Lower leg skin (tissue), 4 donors: ENCODE measurements around the gene SLC22A23. TPM values are rescaled to one million over a fixed set of nuclear protein-coding genes. Genes with fewer than 3 reads are reported as not detected.

Experiments
- DNase-seq, 2 donors: peaks; one replicate each; pipeline ENCODE4 v3.0.0-alpha.2; 2019; ENCODE audit warnings: low spot score in 2 of 2
- H3K4me3 ChIP-seq: fragments of 200-600 bp; sonication (generic); 2 replicates; pipeline ENCODE4 v1.5.1; 2017; ENCODE audit warnings: mild to moderate bottlenecking, low read depth; ENCODE audit not compliant: poor library complexity, severe bottlenecking
- CTCF ChIP-seq, 3 donors: fragments of 450-650 bp; IDR thresholded peaks; one replicate each; pipeline ENCODE4 v1.5.1; 2016; ENCODE audit warnings: antibody characterized with exemption in 3 of 3, mild to moderate bottlenecking in 3 of 3, moderate library complexity in 2 of 3
- POLR2A ChIP-seq, 2 donors: fragments of 450-650 bp; IDR thresholded peaks; one replicate each; pipeline ENCODE4 v1.6.1; 2016 to 2017; ENCODE audit warnings: antibody characterized with exemption in 2 of 2, mild to moderate bottlenecking in 1 of 2, moderate library complexity in 1 of 2
- WGBS, 2 donors: methylation state at CpG; one replicate each; pipeline ENCODE4 v1.1.5; 2018; 5-methylcytosine and 5-hydroxymethylcytosine counted together
- intact Hi-C: fragments of 100-400 bp; cut with DNase I; formaldehyde crosslinking; loops from one replicate; pipeline ENCODE4 v1.15.0; 2023; ENCODE audit warnings: low total_unique reads
- total RNA-seq, 4 donors: library from RNA; depleted of rRNA; stranded (reverse); fragments of >200 nt; gene quantifications; one replicate each; pipeline ENCODE4 v1.1.0, GENCODE V29; 2016

Gene SLC22A23
- total RNA-seq, 4 donors from 2014 or later, result 29.2 to 50.7 (median 43.2) TPM

DNA sequence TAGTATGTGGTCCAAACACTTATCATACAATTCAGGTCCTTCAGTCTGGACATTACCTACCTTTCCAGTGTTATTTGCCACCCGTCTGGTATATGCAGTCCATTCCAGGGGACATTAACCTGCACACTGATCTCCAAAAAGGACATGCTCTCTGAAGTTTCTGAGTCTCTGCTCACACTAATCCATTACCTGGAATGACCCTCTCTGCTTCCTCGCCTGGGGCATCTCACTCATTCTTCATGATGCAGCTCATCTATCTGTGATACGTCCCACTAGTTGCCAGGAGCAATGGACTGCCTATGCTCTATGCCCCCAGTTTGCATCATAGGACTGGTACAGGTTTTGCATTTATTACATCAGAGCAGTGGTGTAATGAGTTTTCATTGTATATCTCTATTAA, 223.5 kb downstream of the SLC22A23 start:
- WGBS, 2 donors, result 85% methylated on average over 3 of the region's 3 CpGs
- intact Hi-C loops, result loop anchor here (10.0 kb wide), 1 partner anchor 99 kb away; no protein-coding TSS in a partner anchor
- no peak overlapping the region for H3K4me3 ChIP-seq
- TF ChIP-seq POLR2A (IDR thresholded peaks at IDR 0.05) (no peak), CTCF (IDR thresholded peaks at IDR 0.05) (no peak)
- peak in 1 of 2 donors; percentile 67 for DNase-seq

DNA sequence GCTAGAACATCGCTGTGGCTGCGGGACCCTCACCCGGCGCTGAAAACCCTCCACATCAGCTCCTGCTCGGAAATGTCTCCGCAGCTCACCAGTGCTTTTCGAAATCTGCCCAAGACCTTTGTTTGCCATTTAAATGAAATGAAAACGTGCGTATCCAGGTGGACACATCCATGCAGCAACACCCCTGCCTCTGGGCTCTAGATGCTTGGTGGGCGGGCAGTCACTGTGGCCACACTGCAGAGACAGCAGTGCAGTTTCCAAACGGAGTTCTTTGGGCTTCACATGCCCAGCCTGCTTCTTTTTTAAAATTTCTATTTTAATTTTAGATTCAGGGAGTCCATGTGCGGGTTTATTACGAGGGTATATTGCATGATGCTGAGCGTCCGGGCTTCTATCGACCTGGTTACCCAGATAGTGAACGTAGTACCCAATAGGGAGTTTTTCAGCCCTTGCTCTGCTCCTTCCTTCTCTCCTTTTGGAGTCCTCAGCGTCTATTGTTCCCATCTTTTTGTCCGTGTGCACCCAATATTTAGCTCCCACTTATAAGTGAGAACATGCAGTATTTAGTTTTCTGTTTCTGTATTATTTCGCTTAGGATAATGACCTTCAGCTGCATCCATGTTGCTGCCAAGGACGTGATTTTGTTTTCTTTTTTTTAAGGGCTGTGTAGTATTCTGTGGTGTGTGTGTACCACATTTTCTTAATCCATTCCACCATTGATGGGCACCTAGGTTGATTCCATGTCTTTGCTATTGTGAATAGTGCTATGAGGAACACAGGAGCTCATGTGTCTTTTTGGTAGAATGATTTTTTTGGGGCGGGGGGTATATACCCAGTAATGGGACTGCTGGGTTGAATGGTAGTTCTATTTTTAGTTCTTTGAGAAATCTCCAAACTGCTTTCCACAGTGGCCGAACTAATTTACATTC, 224.6 kb downstream of the SLC22A23 start:
- H3K4me3 ChIP-seq, result no peak overlapping the region
- intact Hi-C loops, result loop anchor here (10.0 kb wide), 1 partner anchor 97 kb away; no protein-coding TSS in a partner anchor
- WGBS, 2 donors, result 32 to 33% methylated on average over 23 of the region's 23 CpGs
- TF ChIP-seq POLR2A (IDR thresholded peaks at IDR 0.05) (no peak), CTCF (IDR thresholded peaks at IDR 0.05) (no peak)
- peak in 1 of 2 donors; percentile 61 for DNase-seq

- intact Hi-C loops, result loop anchor here (10.0 kb wide), 1 partner anchor 97 kb away; no protein-coding TSS in a partner anchor
- 0 to 2% methylated on average over 42 to 43 of the region's 47 CpGs for WGBS, 2 donors
- no peak for TF ChIP-seq POLR2A (IDR thresholded peaks at IDR 0.05)
- peak overlapping the region; percentile 47 for H3K4me3 ChIP-seq
- peak; percentile 73 to 92 for DNase-seq
These were observed 225.4 kb downstream of the SLC22A23 start for GRCh38 chr6:3231247-3232016.

GRCh38 chr6:3230900-3231246, 226.0 kb downstream of the SLC22A23 start:
- 4% methylated on average over 11 of the region's 11 CpGs for WGBS, 2 donors
- intact Hi-C loops, result loop anchor here (10.0 kb wide), 1 partner anchor 96 kb away; no protein-coding TSS in a partner anchor
- no peak for TF ChIP-seq CTCF (IDR thresholded peaks at IDR 0.05)
- DNase-seq, result peak in 1 of 2 donors; percentile 81
- H3K4me3 ChIP-seq, result peak overlapping the region; percentile 47

GRCh38 chr6:3230256-3230882, 226.5 kb downstream of the SLC22A23 start:
- intact Hi-C loops, result loop anchor here (10.0 kb wide), 1 partner anchor 96 kb away; no protein-coding TSS in a partner anchor
- TF ChIP-seq POLR2A (IDR thresholded peaks at IDR 0.05) (no peak), CTCF (IDR thresholded peaks at IDR 0.05) (no peak)
- WGBS, 2 donors, result 17 to 24% methylated on average over 11 of the region's 11 CpGs
- H3K4me3 ChIP-seq, result no peak overlapping the region
- DNase-seq, result no peak
